ENCODE results near the gene NRXN3. TPM values are rescaled to one million over a fixed set of nuclear protein-coding genes. Genes with fewer than 3 reads are reported as not detected.

NRXN3 gene
- total and polyA plus RNA-seq, 2 experiments from 2014 or later, result 5.7 to 7.1 TPM

DNA sequence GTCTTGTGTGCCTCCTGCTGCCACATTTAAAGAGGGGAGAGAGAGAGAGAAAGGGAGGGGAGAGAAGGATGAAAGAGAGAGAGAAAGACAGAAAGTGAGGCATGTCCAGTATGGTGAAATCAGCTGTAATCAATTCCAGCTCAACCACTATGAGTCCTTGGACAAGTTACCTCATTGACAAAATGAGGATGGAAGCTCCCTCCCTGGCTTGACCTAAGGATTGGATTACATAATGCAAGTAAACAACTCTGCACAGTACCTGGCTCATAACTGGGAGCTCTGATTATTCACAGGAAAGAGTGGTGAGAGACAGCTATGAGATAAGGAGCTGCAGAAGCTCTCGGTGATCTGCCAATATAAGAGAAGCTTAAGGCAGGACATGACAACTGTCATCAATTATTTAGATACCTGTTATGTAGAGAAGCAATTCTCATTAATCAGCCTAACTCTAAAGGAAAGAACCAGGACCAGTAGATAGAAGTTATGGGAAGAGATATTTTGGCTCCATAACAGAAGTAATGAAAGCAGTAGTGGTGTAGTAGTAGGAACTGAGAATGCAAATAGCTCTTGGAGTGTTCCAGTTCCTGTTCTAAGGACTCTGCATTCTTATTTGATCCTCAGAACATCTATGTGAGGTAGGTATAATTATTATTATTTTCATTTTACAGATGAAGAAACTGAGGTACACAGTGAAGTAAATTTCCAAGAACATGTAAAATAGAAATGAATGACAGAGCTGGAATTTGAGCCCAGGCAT lies 1249.6 kb downstream of the NRXN3 start:
- Histone ChIP-seq H3K4me2 (no peak overlapping the region), H3K79me2 (no peaks in the 10 kb centered on the region), H4K20me1 (ENCODE audit: insufficient read depth, poor library complexity, severe bottlenecking) (no peaks in the 10 kb centered on the region), H3K4me3 (no peak overlapping the region), H2AFZ (no peak overlapping the region), H3K36me3 (replicated peaks; ENCODE audit: insufficient read depth, low read depth) (no peaks in the 10 kb centered on the region), H3K9me2 (replicated peaks; ENCODE audit: insufficient read depth) (no peaks in the 10 kb centered on the region), H3K27ac (no peak overlapping the region), H3K4me1 (ENCODE audit: insufficient read depth) (peaks cover 10% of the 10 kb centered on the region), H3K9me3 (ENCODE audit: low read depth) (no peaks in the 10 kb centered on the region), H3K27me3 (no peaks in the 10 kb centered on the region)
- peak; percentile 19 for DNase-seq (ENCODE audit: low spot score)
- WGBS (ENCODE audit: low lambda C conversion rate, missing lambda C conversion rate), result 32% methylated on average over 1 of the region's 1 CpG
- TF ChIP-seq EZH2phosphoT487 (IDR thresholded peaks at IDR 0.05; ENCODE audit: low read depth, severe bottlenecking, unreplicated experiment) (no peak), EZH2 (IDR thresholded peaks at IDR 0.05; ENCODE audit: borderline replicate concordance) (no peak)
- TF ChIP-seq, protein P1, sequence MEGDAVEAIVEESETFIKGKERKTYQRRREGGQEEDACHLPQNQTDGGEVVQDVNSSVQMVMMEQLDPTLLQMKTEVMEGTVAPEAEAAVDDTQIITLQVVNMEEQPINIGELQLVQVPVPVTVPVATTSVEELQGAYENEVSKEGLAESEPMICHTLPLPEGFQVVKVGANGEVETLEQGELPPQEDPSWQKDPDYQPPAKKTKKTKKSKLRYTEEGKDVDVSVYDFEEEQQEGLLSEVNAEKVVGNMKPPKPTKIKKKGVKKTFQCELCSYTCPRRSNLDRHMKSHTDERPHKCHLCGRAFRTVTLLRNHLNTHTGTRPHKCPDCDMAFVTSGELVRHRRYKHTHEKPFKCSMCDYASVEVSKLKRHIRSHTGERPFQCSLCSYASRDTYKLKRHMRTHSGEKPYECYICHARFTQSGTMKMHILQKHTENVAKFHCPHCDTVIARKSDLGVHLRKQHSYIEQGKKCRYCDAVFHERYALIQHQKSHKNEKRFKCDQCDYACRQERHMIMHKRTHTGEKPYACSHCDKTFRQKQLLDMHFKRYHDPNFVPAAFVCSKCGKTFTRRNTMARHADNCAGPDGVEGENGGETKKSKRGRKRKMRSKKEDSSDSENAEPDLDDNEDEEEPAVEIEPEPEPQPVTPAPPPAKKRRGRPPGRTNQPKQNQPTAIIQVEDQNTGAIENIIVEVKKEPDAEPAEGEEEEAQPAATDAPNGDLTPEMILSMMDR (IDR thresholded peaks at IDR 0.05; ENCODE audit: poor library complexity), result no peak

DNA sequence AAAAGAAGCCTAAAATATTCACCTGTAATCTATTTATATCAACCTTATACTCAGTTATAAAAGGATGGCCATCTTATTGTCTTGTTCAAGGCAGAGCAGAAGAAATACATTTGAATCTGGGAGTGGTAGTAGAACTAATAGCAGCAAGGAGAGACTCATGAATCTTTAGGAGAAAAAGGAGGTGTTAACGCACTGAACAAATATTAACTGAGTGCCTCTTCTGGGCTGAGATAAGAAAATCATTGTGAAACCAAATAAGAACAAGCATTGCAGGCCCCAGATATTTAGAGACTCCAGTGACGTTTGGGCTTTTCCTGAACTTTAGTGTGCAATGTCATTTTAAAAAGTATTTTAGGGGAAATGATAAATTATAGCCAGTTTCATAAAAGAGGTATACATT lies 1250.6 kb downstream of the NRXN3 start:
- H2AFZ ChIP-seq, result no peak overlapping the region
- H3K27ac ChIP-seq, result no peak overlapping the region
- no peaks in the 10 kb centered on the region for H3K9me2 ChIP-seq (replicated peaks; ENCODE audit: insufficient read depth)
- peak overlapping the region; percentile 45 for H3K4me2 ChIP-seq
- H3K36me3 ChIP-seq (replicated peaks; ENCODE audit: insufficient read depth, low read depth), result no peaks in the 10 kb centered on the region
- H3K4me3 ChIP-seq, result no peak overlapping the region
- peaks cover 11% of the 10 kb centered on the region for H3K4me1 ChIP-seq (ENCODE audit: insufficient read depth)
- no peaks in the 10 kb centered on the region for H4K20me1 ChIP-seq (ENCODE audit: insufficient read depth, poor library complexity, severe bottlenecking)
- H3K27me3 ChIP-seq, result no peaks in the 10 kb centered on the region
- H3K79me2 ChIP-seq, result no peaks in the 10 kb centered on the region
- 36% methylated on average over 2 of the region's 2 CpGs for WGBS (ENCODE audit: low lambda C conversion rate, missing lambda C conversion rate)
- H3K9me3 ChIP-seq (ENCODE audit: low read depth), result no peaks in the 10 kb centered on the region
- no peak for TF ChIP-seq EZH2 (IDR thresholded peaks at IDR 0.05; ENCODE audit: borderline replicate concordance)
- TF ChIP-seq, protein P1 (IDR thresholded peaks at IDR 0.05; ENCODE audit: poor library complexity), result no peak
- TF ChIP-seq EZH2phosphoT487 (IDR thresholded peaks at IDR 0.05; ENCODE audit: low read depth, severe bottlenecking, unreplicated experiment), result no peak
- DNase-seq (ENCODE audit: low spot score), result no peak

DNA sequence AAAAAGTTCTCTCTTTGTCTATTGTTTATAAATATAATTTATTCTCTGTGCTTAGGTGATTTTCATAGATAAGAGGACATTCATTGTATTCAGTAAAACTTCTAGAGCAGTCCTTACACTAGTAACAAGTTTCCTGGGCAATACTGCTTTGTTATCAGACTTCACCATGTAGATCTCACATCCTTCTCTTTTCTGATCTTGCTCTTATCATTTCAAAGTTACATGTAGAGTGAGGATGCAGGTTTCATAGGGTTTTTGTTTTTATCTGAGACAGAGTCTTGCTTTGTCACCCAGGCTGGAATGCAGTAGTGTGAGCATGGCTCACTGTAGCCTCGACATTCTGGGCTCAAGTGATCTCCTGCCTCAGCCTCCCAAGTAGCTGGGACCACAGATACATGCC lies 1251.6 kb downstream of the NRXN3 start:
- Histone ChIP-seq H3K27me3 (no peaks in the 10 kb centered on the region), H3K4me2 (no peak overlapping the region), H4K20me1 (ENCODE audit: insufficient read depth, poor library complexity, severe bottlenecking) (no peaks in the 10 kb centered on the region), H3K4me1 (ENCODE audit: insufficient read depth) (peaks cover 18% of the 10 kb centered on the region), H3K4me3 (no peak overlapping the region), H3K79me2 (no peaks in the 10 kb centered on the region), H3K36me3 (replicated peaks; ENCODE audit: insufficient read depth, low read depth) (no peaks in the 10 kb centered on the region), H3K27ac (no peak overlapping the region), H2AFZ (no peak overlapping the region), H3K9me2 (replicated peaks; ENCODE audit: insufficient read depth) (no peaks in the 10 kb centered on the region), H3K9me3 (ENCODE audit: low read depth) (no peaks in the 10 kb centered on the region)
- 75% methylated on average over 1 of the region's 1 CpG for WGBS (ENCODE audit: low lambda C conversion rate, missing lambda C conversion rate)
- DNase-seq (ENCODE audit: low spot score), result no peak
- TF ChIP-seq EZH2 (IDR thresholded peaks at IDR 0.05; ENCODE audit: borderline replicate concordance) (no peak), EZH2phosphoT487 (IDR thresholded peaks at IDR 0.05; ENCODE audit: low read depth, severe bottlenecking, unreplicated experiment) (no peak)
- TF ChIP-seq, protein P1 (IDR thresholded peaks at IDR 0.05; ENCODE audit: poor library complexity), result no peak
